Measurements from ENCODE around the gene LYAR.
A peak's percentile ranks its signal among the peaks of the same experiment; 100 is the strongest.
"Not testable (repeated sequence)": the region's sequence is repeated elsewhere in the genome, so short reads cannot be mapped to it uniquely, and the experiment has no call there.

LYAR gene

DNA sequence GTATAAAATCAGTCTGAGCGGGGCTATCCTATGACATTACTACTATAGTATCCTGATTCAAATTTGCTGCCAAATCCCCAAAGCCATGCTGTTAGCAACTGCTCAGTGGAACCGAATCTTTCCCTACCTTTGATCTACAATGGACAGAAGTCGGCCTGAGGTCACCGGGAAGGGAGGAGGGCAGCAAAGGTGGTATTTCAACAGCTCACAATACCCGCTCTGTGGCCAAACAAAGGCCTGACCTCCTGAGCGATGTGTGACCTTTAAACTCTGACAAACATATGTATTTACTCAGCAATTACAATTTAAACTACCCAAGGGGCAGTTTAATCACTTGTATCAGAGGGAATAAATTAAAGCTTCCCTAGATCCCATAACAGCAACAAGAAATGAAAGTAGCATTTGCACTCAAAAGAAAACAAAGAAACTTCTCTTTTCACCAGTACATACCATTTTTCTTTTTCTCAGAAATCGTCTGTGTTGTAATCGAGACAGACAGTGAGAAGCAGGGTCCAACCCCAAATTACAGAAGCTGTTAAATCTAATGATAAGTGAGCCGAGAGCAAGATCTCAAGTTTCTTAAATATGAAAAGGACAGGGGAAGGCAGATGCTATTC lies 30.4 kb downstream of the LYAR start:
- DNase-seq (ENCODE audit: low read depth) = no peak

DNA sequence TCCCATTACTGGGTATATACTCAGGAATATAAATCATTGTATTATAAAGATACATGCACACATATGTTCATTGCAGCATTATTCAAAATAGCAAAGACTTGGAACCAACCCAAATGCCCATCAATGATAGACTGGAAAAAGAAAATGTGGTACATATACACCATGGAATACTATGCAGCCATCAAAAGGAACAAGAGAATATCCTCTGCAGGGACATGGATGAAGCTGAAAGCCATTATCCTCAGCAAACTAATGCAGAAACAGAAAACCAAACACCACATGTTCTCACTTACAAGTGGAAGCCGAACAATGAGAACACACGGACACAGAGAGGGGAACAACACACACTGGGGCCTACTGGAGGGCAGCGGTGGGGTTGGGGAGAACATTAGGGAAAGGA lies 32.2 kb downstream of the LYAR start:
- not testable (repeated sequence) for DNase-seq (ENCODE audit: low read depth)

DNA sequence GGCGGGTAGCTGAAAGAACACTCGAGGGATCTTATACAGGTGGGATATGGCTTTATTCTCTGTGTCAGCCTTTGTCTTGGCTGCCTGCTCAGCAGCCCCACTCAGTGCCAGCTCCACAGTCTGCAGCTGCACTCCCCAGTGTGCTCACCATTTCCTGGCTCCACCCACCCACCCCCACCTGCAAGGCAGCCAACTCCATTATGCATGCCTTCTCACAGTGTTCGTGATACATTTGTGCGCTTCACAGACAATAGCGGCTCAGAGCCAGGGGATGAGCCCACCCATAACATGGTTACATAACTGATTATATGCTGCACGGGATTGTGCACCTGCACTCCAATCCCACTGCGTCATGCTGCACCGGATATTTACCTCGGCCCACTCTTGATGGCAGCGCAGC lies 33.2 kb downstream of the LYAR start:
- DNase-seq (ENCODE audit: low read depth) = no peak

DNA sequence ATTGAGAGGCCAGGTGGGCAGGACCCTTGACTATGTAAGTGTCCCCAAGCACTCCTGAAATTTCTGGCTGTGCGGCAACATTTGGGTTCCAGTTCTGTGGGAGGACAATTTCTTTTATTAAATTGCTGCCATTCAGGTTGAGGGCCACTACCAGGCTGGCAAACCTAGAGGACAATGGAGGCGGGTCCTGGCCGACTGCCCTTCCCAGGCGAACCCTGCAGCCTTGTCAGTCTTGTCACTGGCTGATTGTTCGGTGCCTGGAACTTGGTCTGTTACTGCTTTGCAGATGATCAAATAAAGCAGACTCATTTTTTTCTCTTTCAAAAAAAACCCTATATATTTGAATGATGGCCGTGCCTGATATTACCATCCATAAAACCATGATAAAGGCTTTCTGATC lies 35.3 kb downstream of the LYAR start:
- DNase-seq (ENCODE audit: low read depth) = no peak

DNA sequence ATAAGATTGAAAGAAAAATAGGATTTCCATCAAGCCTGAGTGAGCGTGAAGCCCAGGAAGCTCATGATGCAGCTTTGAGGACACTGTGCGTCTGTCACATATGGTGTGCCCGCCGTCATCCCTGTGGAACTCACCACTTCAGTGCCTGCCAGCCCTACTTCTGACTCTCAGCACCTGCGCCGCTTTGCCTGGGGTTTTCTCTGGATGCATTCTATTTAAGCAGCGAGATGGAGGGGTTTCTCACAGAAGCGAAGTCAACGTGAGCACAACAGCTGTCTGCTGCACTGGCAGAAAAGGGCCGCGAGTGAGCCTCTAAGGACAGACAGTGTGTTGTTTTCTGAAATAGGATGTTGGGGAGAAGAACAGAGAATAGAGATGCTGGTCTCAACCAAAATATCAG lies 35.8 kb downstream of the LYAR start:
- no peak for DNase-seq (ENCODE audit: low read depth)

DNA sequence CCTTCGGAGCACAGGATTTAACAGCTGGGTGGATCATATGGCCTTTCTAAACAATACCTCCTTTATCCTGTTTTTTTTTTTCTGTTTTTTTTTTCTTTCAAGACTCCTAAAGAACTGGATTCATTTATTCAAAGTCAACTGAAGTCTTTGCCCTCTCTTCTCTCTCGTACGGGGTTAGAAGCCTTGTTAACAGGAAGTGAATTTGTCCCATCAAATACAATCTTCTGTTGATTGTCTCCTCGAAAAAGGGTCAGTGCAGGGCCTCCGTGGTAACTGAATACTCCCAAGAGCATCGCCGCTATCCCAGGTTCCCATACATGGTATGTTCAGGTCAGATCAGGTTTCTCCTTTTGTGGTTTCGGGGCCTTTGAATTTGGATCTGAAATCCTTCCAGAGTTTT lies 40.1 kb downstream of the LYAR start:
- no peak for DNase-seq (ENCODE audit: low read depth)

DNA sequence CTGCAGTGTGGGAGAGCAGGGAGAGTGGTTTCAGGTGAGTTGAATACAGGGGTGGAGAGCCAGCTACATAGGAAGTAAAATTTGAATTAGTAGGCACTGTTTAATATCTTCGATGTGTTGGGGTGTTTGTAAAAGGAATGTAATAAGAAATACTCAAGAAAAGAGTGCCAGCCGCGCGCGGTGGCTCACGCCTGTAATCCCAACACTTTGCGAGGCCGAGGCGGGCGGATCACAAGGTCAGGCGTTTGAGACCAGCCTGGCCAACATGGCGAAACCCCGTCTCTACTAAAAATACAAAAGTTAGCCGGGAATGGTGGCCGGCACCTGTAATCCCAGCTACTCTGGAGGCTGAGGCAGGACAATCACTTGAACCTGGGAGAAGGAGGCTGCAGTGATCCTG lies 40.6 kb downstream of the LYAR start:
- DNase-seq (ENCODE audit: low read depth) = not testable (repeated sequence)

DNA sequence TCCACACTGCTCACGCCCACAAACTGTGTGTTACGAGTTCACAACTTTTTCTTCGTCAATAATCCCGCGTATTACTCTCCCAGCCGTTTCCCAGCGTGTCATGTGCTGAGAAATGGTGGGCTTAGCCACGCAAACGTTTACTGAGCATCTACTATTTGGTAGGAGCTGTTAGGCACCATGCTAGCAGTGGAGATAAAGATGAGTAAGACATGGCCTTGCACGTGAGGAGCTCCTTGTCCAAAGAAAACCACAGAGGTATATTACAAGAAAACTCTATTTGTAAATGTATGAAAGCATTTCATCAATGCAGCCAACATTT lies 41.1 kb downstream of the LYAR start:
- no peak for DNase-seq (ENCODE audit: low read depth)

DNA sequence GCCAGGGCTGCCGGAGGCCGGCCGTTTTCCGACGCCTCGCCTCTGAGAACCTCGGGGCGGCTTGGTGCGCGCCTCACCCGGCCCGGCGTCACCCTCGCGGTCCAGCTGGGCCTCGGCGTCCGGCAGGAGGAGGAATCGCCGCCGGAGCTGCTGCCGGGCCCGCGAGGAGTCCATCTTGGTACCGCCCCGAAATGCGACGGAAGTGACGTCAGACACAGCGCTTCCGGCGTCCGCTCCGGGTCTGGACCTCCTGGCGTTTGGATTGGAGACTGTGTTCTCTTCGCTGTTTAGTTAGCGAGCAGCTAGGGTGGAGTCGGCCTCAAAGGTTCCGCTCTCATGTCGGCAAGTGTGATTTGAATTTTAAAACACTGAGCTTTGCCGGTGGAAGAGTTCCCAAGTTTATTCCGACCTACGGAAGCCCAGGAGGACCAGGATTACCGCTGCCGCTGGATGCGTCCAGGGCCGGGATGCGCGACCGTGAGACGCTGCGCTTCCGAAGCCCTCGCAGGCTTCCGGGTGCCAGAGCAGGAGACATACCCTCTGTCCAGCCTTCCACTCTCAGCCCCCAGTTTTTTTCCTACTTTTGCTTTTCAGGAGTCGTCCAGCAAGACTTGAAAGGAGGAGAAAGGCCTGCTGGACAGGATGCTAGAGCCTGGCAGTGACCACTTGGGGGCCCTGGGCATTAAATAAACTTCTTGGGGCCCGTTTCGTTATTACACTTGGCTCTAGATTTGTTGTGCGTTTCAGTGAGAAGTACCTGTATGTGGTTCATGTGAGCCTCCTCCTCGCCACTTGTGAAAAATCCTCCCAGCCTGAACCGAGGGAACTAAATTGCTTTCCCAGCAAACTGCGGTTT lies 41.7 kb downstream of the LYAR start, which contains the start of gene TMEM128:
Gene TMEM128 (minus strand): TSS at position 195 of the 856 bp plus-strand sequence. CDS start 21 bp downstream, at position 174.
- DNase-seq (ENCODE audit: low read depth) = peak; percentile 64

DNA sequence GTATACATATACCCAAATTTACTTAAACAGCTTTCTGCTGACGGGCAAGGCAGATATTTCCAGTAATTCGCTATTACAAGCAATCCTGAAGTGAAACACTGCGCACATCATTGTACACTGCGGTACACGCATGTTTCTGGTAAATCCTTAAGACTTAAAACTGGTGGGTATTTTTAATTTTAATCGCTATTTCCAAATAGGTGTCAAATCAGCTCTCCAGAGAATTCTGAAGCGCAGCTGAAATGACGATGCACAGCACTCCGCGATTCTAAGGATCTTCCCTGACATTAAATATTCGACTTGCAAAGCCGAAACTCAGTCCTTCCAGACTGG lies 42.3 kb downstream of the LYAR start:
- DNase-seq (ENCODE audit: low read depth) = no peak

DNA sequence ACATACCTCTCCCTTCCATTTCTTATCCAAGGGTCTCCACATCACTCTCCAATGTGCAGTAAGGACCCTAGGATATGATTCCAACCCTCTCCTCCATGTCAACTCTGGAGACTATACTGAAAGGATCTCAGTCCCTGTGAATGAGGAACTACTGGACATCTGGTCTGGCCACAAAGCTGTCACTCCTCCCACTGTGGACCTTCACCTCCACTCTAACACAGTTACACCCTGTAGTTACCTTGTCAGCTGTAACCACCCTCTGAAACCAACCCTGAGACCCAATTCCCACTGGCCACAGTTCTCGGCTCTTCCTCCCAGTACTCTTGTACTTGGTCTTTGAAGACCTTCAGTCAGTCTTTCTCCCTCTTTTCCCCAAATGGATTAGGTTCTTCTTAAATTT lies 44.8 kb downstream of the LYAR start:
- no peak for DNase-seq (ENCODE audit: low read depth)

DNA sequence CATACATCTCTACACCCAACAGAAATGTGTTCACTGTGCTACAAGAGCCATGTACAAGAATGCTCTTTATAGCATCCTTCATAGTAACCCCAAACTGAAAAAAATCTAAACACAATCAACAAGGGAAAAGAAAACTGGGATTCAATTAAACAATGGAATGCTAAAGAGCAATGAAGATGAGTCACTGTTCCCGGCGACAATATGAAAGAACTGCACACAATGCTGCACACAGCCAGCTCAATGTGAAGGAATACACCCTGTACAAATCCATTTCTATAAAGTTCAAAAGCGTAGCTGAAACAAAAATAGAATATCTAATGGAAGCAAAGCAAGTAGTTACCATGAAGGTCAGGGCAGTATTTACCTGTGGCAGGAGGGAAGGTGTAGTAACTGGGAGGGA lies 50.4 kb downstream of the LYAR start:
- not testable (repeated sequence) for DNase-seq (ENCODE audit: low read depth)

DNA sequence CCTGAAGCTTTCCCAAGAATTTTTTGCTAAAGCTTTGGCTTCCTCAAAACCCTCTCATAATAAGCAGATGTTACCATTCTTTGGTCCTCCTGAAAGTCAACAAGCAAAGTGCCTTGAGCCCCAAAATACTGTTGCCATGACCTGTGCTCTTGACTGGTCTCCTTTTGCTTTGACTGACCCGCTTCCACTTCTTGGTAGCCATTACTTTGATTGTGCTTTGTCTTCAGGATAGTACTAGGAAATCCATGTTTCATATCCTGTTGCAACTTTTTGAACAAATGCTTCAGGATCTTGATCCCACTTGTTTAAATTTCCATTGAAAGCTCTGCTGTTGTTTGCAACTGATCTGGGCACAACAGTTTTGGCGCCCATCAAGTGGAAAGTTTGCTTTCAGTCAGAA lies 56.3 kb downstream of the LYAR start:
- no peak for DNase-seq (ENCODE audit: low read depth)

DNA sequence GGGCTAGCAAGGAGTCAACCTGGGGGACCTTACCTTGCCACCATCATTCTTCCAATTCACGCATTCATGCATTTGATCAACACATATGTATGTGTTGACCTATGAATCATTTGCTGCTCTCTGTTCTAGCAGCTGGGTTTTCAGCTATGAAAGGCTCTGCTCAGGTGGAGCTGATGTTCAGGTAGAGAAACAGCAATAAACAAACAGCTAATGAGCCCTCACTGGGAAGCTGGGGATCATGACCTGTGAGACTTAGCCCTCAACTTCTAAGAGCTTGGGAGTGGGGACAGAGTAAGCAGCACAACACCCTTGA lies 61.6 kb downstream of the LYAR start:
- DNase-seq (ENCODE audit: low read depth) = no peak

DNA sequence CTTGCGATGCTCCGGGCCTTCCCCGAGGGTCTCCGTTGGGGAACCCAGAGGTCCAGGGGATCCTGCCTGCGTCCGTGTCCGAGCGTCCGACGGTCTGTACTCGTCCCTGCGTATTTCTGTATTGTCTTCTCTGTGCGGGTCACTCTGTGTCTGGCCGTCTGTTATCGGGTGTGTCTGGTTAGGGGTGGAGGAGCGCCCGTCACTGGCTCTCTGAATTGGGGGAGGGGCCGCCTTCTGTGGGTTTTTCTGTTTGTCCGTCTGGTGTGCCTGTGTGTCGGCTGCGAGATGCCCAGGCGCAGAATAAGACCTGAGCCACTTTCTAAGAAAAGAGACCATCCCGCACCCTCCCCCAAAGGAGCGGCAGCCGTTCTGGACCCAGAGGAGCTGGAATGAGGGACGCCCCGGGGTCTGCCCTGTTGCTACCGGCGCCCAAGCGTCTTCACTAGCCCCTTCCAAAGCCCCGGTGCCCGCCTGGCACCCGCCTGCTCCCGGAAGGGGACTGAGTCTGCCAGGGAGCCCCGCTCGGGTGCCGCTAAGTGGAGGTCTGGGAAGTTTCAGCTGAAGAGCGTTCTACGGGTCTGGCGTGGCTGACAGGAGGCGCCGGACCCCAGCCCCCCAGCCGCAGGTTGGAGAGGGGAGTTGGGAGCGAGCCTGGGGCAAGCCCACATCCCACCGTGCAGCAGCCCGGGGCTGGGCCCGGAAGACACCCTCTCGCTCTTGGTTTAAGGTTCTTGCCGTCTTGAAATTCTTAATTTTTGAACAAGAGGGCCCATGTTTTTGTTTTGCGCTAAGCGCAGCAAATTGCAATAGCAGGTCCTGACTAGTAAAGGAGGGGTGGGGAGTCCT lies 62.2 kb downstream of the LYAR start:
- no peak for DNase-seq (ENCODE audit: low read depth)

DNA sequence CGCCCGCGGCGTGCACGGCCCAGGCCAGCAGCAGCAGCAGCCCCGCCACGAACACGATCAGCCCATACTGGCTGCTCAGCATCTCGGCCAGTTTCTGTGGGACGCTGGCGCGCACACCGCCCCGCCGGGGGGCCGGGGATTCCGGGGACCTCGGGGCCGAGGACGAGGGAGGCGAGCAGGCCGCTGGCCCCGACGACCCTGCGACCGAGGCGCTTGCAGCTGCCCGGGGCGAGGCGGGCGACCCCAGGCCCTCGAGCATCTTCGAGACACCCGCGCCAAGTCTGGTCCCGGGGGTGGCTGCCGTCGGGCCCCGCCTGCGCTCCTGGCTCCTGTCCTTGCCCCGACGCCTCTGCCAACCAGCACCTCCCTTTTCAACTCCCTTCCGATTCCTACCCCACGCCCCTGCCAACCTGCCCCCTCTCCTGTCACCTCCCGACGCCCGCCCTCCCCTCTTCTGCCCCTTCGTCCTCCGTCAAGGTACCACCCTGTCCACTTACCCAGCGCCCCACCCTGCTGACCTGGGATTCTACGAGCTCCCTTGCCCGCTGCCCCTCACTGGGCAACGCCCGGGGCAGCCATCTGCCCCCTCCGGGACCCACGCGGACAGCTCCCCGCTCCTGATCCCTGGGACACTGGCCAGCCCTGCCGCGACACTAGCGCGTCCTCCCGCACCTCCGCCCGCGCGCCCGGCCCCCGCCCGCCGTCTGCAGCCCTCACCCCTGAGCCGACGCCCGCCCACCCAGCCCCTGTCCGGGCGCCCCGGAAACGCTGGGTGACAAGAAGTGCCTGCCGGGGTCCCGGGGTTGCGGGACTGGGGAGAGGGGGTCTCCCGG lies 63.1 kb downstream of the LYAR start, which contains the start of gene OTOP1:
Gene OTOP1 (minus strand): TSS at position 324 of the 833 bp plus-strand sequence. CDS start 65 bp downstream, at position 259.
- no peak for DNase-seq (ENCODE audit: low read depth)

DNA sequence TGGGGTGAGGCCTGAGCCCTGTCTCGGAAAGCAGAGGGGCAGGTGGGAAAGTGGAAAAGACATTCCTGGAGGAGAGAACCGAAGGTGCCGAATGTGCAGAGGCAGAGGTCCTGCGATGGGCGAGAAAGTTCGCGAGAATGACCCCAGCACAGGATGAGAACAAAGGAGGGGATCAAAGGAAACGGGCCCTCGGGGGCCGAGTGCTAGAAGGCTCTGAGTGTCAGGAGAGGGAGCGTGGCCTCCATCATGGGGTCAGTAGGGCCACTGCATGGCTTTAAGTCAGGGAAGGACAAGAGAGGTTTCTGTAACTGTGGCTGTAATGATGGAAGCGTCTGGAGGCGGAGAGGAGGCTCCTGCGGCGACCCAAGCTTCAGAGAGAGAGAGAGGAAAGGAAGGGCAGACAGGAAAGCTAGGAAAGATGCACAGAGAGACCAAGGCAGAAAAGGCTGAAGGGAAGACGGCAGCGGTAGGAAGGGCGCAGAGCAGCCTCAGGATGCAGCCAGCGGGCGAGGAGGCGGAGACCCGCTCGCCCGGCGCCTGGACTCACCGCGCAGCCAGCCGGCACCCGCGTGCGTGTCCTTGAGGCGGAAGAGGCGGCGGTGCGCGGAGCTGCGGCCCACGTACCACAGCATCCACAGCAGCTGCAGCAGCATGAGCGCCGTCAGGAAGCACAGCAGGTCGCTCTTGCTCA lies 63.9 kb downstream of the LYAR start:
- no peak for DNase-seq (ENCODE audit: low read depth)

All from non-pigmented ciliary epithelial cell (primary cell).